ENCODE measurements around the gene HOXD13. TPM values are rescaled to one million over a fixed set of nuclear protein-coding genes. Genes with fewer than 3 reads are reported as not detected.

The HOXD13 gene
- total and polyA plus RNA-seq, 2 of the 13 experiments (the other 11 are each of a cell fraction or from before 2014, with no cell fraction given): not detected

DNA sequence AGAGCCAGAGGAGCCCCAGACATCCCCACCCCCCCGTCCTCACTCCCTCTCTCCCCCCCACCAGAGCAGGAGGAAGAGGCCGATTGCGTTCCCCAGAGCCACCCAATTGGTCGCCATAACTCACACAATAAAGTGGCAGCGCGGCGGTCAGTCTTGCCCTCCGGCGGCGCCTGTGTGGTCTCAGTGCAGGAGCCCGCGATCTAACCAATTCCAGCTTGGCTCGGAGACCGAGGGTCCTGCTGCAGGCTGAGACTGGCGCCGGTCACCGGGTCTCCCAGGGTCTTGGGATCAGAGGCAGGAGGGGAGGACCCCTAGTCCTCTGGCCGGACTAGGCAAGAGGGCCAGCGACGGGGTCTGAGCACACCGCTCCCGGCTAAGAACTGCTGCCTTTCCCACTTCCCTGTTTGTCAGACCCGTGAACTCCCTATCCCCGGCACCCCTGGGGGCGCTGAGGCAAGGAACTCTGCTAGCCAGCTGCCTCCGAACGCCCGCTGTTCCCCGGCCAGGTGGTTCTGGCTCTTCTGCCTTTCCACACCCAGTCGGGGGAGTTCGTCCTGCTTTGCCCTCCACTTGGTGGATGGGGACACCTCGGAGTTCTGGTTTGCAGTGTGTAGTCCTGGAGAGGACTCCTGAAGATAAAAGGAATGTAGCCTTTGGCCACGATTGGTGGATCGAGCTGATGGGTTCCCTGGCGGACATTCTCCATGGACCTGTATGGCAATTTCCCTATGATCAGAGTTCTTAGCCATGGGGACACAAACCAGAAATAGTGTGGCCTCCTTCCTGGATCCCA lies 6.0 kb downstream of the HOXD13 start:
- Histone ChIP-seq H3K79me2 (ENCODE audit: insufficient read depth, low read length) (no peaks in the 10 kb centered on the region), H3K36me3 (replicated peaks in 1 of 2; ENCODE audit: control insufficient read depth in 1 of 2, insufficient read depth in 2 of 2, low read length in 2 of 2) (no peaks in the 10 kb centered on the region), H3K27me3 (ENCODE audit: control insufficient read depth in 1 of 2, insufficient read depth in 2 of 2, low read length in 2 of 2) (peaks cover 25 to 98% of the 10 kb centered on the region in 2 experiments), H3K9me3 (ENCODE audit: low read length) (no peaks in the 10 kb centered on the region), H3K9ac (ENCODE audit: insufficient read depth, low read depth, low read length) (no peak overlapping the region), H3K27ac (ENCODE audit: extremely low read length, insufficient read depth, low read length) (no peak overlapping the region), H2AFZ (ENCODE audit: low read length) (no peak overlapping the region), H4K20me1 (ENCODE audit: insufficient read depth, low read length) (no peaks in the 10 kb centered on the region), H3K4me1 (ENCODE audit: insufficient read depth, low read length) (peaks cover 17% of the 10 kb centered on the region), H3K4me3 (replicated peaks in 1 of 3; ENCODE audit: insufficient read depth in 1 of 3, low read depth in 2 of 3, low read length in 3 of 3) (no peak overlapping the region), H3K4me2 (ENCODE audit: low read depth, low read length) (no peak overlapping the region)
- intact Hi-C loops (cut with micrococcal nuclease; ENCODE audit: unreplicated experiment) (loop anchor here (5.0 kb wide), 1 partner anchor 896 kb away; no protein-coding TSS in a partner anchor), in situ Hi-C loops (cut with HindIII; ENCODE audit: extremely low pct_ligation_motif_present, low pct_unique_long_range_greater_than_20kb) (loop anchor here (5.0 kb wide), 2 partner anchors 411 to 731 kb away; no protein-coding TSS in a partner anchor)
- BruUV-seq (replicated peaks): no TSS peak
- DNase-seq (ENCODE audit: low spot score) (no peak), FAIRE-seq (no peak), ATAC-seq (peak; percentile 10; the same call in 1 of the 3 replicates)
- 32% methylated on average over 19 of the region's 35 CpGs for WGBS (ENCODE audit: low lambda C conversion rate)
- CTCF ChIA-PET (ENCODE audit: low intra/inter-chr PET ratio, low total read pairs): interaction anchor here (0.8 to 3.0 kb wide), 4 partner anchors 408 to 846 kb away, joined by 4 to 33 read pairs (median 24); no protein-coding TSS in a partner anchor
- no peak for TF ChIP-seq ZSCAN12 (CRISPR knock-in tag; IDR thresholded peaks at IDR 0.05)
- no peak for TF ChIP-seq MAZ (IDR thresholded peaks at IDR 0.05; ENCODE audit: borderline replicate concordance, low read depth, low read length)
- no peak for TF ChIP-seq MAZ (CRISPR knock-in tag; IDR thresholded peaks at IDR 0.05; ENCODE audit: low read depth)
- TF ChIP-seq KAT8 (CRISPR knock-in tag; IDR thresholded peaks at IDR 0.05): no peak
- TF ChIP-seq CAMTA2 (CRISPR knock-in tag; IDR thresholded peaks at IDR 0.05; ENCODE audit: borderline replicate concordance): no peak
- no peak for TF ChIP-seq ZNF737 (CRISPR knock-in tag; IDR thresholded peaks at IDR 0.05; ENCODE audit: borderline replicate concordance)
- TF ChIP-seq MBNL3 (CRISPR knock-in tag; conservative IDR thresholded peaks at IDR 0.05): no peak
- no peak for TF ChIP-seq ZNF652 (CRISPR knock-in tag; IDR thresholded peaks at IDR 0.05; ENCODE audit: borderline replicate concordance, low read depth)
- no peak for TF ChIP-seq GTF2F1 (IDR thresholded peaks at IDR 0.05; ENCODE audit: low read length)
- TF ChIP-seq NR2C2 (CRISPR knock-in tag; IDR thresholded peaks at IDR 0.05; ENCODE audit: borderline replicate concordance): no peak
- TF ChIP-seq ZNF674 (CRISPR knock-in tag; IDR thresholded peaks at IDR 0.05; ENCODE audit: low read depth): no peak
- TF ChIP-seq DMAP1 (CRISPR knock-in tag; IDR thresholded peaks at IDR 0.05): no peak
- no peak for TF ChIP-seq ZNF781 (CRISPR knock-in tag; IDR thresholded peaks at IDR 0.05; ENCODE audit: borderline replicate concordance, not compliant biosample characterization)
- no peak for TF ChIP-seq TBX3 (IDR thresholded peaks at IDR 0.05; ENCODE audit: borderline replicate concordance)
- TF ChIP-seq ONECUT2 (CRISPR knock-in tag; IDR thresholded peaks at IDR 0.05): no peak
- no peak for TF ChIP-seq ZNF431 (CRISPR knock-in tag; IDR thresholded peaks at IDR 0.05; ENCODE audit: borderline replicate concordance, low read depth)
- no peak for TF ChIP-seq ZBTB42 (CRISPR knock-in tag; IDR thresholded peaks at IDR 0.05)
- TF ChIP-seq MEIS1 (CRISPR knock-in tag; IDR thresholded peaks at IDR 0.05; ENCODE audit: borderline replicate concordance): no peak
- no peak for TF ChIP-seq SOX13 (IDR thresholded peaks at IDR 0.05)
- TF ChIP-seq SOX13 (CRISPR knock-in tag; conservative IDR thresholded peaks at IDR 0.05 in 1 of 2, IDR thresholded peaks at IDR 0.05 in 1 of 2): no peak
- TF ChIP-seq THAP11 (CRISPR knock-in tag; IDR thresholded peaks at IDR 0.05): no peak
- no peak for TF ChIP-seq ZFP36L2 (CRISPR knock-in tag; IDR thresholded peaks at IDR 0.05)
- POLR2A ChIA-PET: no interaction called here

Measured in HepG2 (cell line).